Bronchial epithelial cell (primary cell): ENCODE measurements around the gene PNPLA7. TPM values are rescaled to one million over a fixed set of nuclear protein-coding genes. Genes with fewer than 3 reads are reported as not detected.

Experiments used
- DNase-seq: peaks from one replicate; pipeline ENCODE4 v3.0.0-alpha.2; 2010; ENCODE audit warnings: low read depth
- FAIRE-seq: peaks from 2 replicates; lab custom pipeline; 2011; peaks lifted over from hg19 to GRCh38; lab: Jason Lieb, UNC
- H3K27me3 ChIP-seq: 2 replicates; pipeline ENCODE4 v1.5.1; 2011; ENCODE audit warnings: low read length; ENCODE audit not compliant: control insufficient read depth, insufficient read depth
- H3K36me3 ChIP-seq: 2 replicates; pipeline ENCODE4 v1.5.1; 2011; ENCODE audit warnings: low read length; ENCODE audit not compliant: control insufficient read depth, insufficient read depth
- H3K4me3 ChIP-seq: 2 replicates; pipeline ENCODE4 v1.5.1; 2011; ENCODE audit warnings: mild to moderate bottlenecking, low read depth, low read length, control low read depth
- CTCF ChIP-seq: IDR thresholded peaks from 2 replicates; pipeline ENCODE4 v1.5.1; 2011; ENCODE audit warnings: mild to moderate bottlenecking, moderate library complexity, low read length, control low read depth, inconsistent platforms; ENCODE audit not compliant: insufficient read depth, severe bottlenecking
- total RNA-seq: library from RNA; depleted of rRNA; stranded (reverse); fragments of >200 nt; gene quantifications from 2 replicates; pipeline ENCODE4 v1.2.1, GENCODE V29; 2014

Gene PNPLA7
- total RNA-seq, 1 donor from 2014 or later, result 0.26 TPM

- Histone ChIP-seq H3K36me3 (no peaks in the 10 kb centered on the region), H3K4me3 (no peak overlapping the region), H3K27me3 (no peaks in the 10 kb centered on the region)
- DNase-seq (no peak), FAIRE-seq (no peak)
- TF ChIP-seq CTCF, result no peak
These were observed 52.1 kb downstream of the PNPLA7 start for GRCh38 chr9:137497921-137498719.

GRCh38 chr9:137496601-137497375 is 53.4 kb downstream of the PNPLA7 start:
- Histone ChIP-seq H3K4me3 (no peak overlapping the region), H3K27me3 (no peaks in the 10 kb centered on the region), H3K36me3 (no peaks in the 10 kb centered on the region)
- no peak for TF ChIP-seq CTCF
- DNase-seq (no peak), FAIRE-seq (no peak)

- H3K27me3 ChIP-seq, result no peaks in the 10 kb centered on the region
- no peaks in the 10 kb centered on the region for H3K36me3 ChIP-seq
- no peak overlapping the region for H3K4me3 ChIP-seq
- no peak for FAIRE-seq
- TF ChIP-seq CTCF, result no peak
- DNase-seq, result no peak
These were observed 55.5 kb downstream of the PNPLA7 start for GRCh38 chr9:137494550-137495351.

- no peak for FAIRE-seq
- H3K4me3 ChIP-seq, result no peak overlapping the region
- TF ChIP-seq CTCF, result no peak
These were observed 56.1 kb downstream of the PNPLA7 start for GRCh38 chr9:137494104-137494544.

GRCh38 chr9:137493364-137494103 is 56.7 kb downstream of the PNPLA7 start:
- FAIRE-seq (no peak), DNase-seq (no peak)
- no peaks in the 10 kb centered on the region for H3K27me3 ChIP-seq
- no peaks in the 10 kb centered on the region for H3K36me3 ChIP-seq
- no peak overlapping the region for H3K4me3 ChIP-seq
- TF ChIP-seq CTCF, result no peak

More at GRCh38 chr9:137494104-137494544, 56.1 kb downstream of the PNPLA7 start:
- DNase-seq, result no peak
- no peaks in the 10 kb centered on the region for H3K27me3 ChIP-seq
- no peaks in the 10 kb centered on the region for H3K36me3 ChIP-seq
